GM12873 (cell line): ENCODE measurements around the gene SYP.
A peak's percentile ranks its signal among the peaks of the same experiment; 100 is the strongest.

Experiments
- CTCF ChIP-seq: IDR thresholded peaks from 2 replicates; pipeline ENCODE4 v1.5.1; 2012; ENCODE audit warnings: low read depth, mild to moderate bottlenecking, moderate library complexity, low read length, control low read depth; ENCODE audit not compliant: insufficient read depth; ENCODE audit errors: missing control alignments

Gene SYP

DNA sequence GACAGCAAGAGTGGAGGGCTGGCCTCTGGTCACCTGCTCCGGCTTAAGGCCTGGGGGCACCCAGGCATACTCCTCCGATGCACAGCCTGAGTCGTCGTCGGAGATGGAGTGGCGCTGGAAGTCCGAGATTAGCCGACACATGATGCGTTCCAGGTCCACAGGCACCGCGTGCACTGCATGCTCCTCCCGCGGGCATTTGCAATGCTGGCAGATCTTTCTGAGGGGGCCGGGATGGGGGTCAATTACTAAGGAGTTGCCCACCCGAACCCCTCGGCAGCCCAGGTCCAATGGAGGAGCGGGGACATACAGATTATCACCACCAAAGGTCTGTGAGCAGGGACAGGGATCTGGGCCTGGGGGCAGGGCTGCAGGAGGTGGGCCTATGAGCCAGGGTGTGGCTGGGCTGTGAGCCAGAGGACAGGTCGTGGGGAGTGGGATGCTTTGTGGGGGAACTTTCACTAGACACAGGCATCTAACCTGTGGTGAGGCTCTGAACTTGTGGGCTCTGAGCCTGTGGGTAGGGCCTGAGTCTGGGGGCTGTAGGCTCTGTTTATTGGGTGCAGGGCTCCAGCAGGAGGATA is 16.2 kb downstream of the SYP start:
- TF ChIP-seq CTCF = no peak

DNA sequence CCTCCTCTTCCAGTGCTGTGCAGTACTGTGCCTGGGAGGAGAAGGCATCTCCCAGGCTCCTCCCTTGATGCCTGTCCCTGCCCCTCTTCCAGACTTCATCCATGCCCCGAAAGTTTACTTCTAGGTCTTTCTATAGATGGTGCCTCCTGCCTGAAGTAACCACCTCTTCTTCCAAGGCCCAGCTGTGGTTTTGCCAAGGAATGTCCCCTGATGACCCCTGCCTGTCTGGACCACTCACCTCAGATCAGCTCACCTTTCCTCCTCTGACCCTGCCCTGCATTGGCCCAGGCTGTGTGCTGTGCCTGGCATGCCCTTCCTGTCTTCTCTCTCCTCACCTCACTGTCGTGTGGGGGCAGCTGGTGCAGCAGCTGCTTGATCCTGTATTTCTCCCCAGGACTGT is 20.6 kb downstream of the SYP start:
- TF ChIP-seq CTCF = no peak

- no peak for TF ChIP-seq CTCF
These were observed 21.5 kb downstream of the SYP start for GRCh38 chrX:49178537-49178936.

GRCh38 chrX:49177873-49178480 is 22.0 kb downstream of the SYP start:
- TF ChIP-seq CTCF = no peak

GRCh38 chrX:49177338-49177833 is 22.6 kb downstream of the SYP start:
- TF ChIP-seq CTCF = peak; percentile 22

DNA sequence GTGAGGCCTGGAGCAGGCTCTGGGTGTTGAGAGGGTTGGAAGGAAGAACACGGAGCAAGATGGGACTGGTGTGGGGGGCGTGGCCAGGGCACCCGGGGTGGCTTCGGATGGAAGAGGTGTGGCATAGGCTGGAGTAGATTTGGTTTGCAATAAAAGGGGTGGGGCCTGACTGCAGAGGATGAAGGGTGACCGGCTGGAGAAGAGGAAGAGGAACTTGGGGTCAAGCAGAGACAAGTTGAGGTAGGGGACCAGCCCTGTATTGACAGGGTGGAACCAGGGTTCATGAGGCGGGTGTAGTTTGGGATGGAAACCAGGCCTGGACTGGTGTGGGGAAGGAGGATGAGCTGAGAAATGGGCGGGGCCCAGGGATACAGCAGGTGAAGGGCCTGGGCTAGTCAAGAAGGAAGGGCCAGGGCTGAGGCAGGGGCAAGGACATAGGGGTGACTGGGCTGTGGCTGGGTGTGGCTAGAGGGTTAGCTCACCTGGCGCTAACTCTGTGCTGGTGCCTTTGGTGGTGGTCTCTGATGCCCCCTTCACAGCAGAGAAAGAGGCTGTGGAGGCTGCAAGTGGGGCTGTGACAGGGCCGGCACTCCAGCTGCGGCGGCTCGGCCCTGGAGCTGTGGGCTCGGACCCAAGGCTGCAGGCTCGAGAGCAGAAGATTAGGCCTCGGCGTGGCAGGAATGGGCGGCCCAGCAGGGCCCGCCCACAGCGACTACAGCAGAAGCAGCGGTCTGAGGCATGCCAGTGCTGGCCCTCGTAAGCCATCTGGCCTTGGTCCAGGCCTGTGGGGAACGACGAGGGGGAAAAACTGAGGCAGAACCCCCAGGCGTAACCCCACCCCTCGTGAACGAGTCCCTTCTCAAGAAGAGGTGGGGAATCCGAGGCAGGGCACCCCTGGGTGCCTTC is 23.3 kb downstream of the SYP start:
- TF ChIP-seq CTCF = no peak
